C4-2B (cell line): ENCODE measurements around the gene PPM1F.

Experiments used
- CTCF ChIP-seq: fragments of 450-650 bp; conservative IDR thresholded peaks from 2 replicates; pipeline ENCODE4 v1.5.1; 2017; ENCODE audit warnings: mild to moderate bottlenecking
- ZFX ChIP-seq: fragments of 450-650 bp; IDR thresholded peaks from 2 replicates; pipeline ENCODE4 v1.6.1; 2017

- TF ChIP-seq CTCF (no peak), ZFX (no peak)
Observed at GRCh38 chr22:21951062-21951461, 1.6 kb downstream of the PPM1F start.
